Measurements from ENCODE around the gene PRDM12.
A peak's percentile ranks its signal among the peaks of the same experiment; 100 is the strongest.

Gene PRDM12

GRCh38 chr9:130693426-130694191 lies 29.2 kb downstream of the PRDM12 start, which contains the start of gene EXOSC2:
TSS of gene EXOSC2 (plus strand) at chr9:130693780. CDS start at chr9:130693792, 12 bp downstream.
- H3K27ac ChIP-seq: peak within 1 kb of the TSS; percentile 72
- ChIA-PET POLR2A (ENCODE audit: low non-redundant PET) (interaction anchor here (0.5 kb wide), 1 partner anchor 182 kb away, joined by 6 read pairs; no protein-coding TSS in a partner anchor), CTCF (interaction anchor here (0.6 to 1.8 kb wide), 7 partner anchors 8 to 245 kb away, joined by 3 to 19 read pairs (median 4); no protein-coding TSS in a partner anchor)
- peak; percentile 99 for DNase-seq (ENCODE audit: low spot score)
- TF ChIP-seq, protein P1, sequence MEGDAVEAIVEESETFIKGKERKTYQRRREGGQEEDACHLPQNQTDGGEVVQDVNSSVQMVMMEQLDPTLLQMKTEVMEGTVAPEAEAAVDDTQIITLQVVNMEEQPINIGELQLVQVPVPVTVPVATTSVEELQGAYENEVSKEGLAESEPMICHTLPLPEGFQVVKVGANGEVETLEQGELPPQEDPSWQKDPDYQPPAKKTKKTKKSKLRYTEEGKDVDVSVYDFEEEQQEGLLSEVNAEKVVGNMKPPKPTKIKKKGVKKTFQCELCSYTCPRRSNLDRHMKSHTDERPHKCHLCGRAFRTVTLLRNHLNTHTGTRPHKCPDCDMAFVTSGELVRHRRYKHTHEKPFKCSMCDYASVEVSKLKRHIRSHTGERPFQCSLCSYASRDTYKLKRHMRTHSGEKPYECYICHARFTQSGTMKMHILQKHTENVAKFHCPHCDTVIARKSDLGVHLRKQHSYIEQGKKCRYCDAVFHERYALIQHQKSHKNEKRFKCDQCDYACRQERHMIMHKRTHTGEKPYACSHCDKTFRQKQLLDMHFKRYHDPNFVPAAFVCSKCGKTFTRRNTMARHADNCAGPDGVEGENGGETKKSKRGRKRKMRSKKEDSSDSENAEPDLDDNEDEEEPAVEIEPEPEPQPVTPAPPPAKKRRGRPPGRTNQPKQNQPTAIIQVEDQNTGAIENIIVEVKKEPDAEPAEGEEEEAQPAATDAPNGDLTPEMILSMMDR (conservative IDR thresholded peaks at IDR 0.05; ENCODE audit: low read depth): no peak

GRCh38 chr9:130694205-130694604 lies 29.8 kb downstream of the PRDM12 start:
- CTCF ChIA-PET: interaction anchor here (0.6 to 1.8 kb wide), 4 partner anchors 10 to 172 kb away, joined by 3 to 19 read pairs (median 8); no protein-coding TSS in a partner anchor
- TF ChIP-seq, protein P1 (conservative IDR thresholded peaks at IDR 0.05; ENCODE audit: low read depth): no peak
- POLR2A ChIA-PET (ENCODE audit: low non-redundant PET): no interaction called here
- peak overlapping the region; percentile 72 for H3K27ac ChIP-seq
- no peak for DNase-seq (ENCODE audit: low spot score)

DNA sequence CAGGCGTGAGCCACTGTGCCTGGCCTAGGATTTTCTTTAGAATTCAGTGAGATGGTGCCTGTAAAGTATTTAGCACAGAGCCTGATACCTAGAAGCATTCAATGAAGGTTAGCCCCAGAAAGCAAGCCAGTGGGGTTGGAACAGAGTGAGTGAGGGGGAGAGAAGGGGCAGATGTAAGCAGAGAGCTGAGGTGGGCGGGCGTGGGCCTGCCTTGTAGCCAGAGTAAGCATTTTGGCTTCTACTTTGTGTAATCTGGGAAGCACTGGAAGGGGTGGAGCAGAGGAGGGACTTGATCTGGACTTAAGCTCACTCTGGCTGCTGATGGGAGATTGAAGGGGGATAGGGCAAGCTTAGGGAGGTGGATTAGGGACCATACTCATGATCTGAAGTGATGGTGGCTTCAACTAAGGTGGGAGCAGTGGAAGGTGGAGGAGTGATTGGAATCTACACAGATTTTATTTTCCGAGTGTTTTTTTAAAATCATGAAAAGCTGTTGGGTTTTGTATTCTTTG lies 31.8 kb downstream of the PRDM12 start:
- H3K27ac ChIP-seq: peak overlapping the region; percentile 35
- TF ChIP-seq, protein P1 (conservative IDR thresholded peaks at IDR 0.05; ENCODE audit: low read depth): no peak
- no peak for DNase-seq (ENCODE audit: low spot score)
- CTCF ChIA-PET: interaction anchor here (0.5 to 1.2 kb wide), 3 partner anchors 12 to 435 kb away, joined by 3 to 4 read pairs (median 4); no protein-coding TSS in a partner anchor
- POLR2A ChIA-PET (ENCODE audit: low non-redundant PET): interaction anchor here (0.6 kb wide), 1 partner anchor 570 kb away, joined by 3 read pairs; no protein-coding TSS in a partner anchor

DNA sequence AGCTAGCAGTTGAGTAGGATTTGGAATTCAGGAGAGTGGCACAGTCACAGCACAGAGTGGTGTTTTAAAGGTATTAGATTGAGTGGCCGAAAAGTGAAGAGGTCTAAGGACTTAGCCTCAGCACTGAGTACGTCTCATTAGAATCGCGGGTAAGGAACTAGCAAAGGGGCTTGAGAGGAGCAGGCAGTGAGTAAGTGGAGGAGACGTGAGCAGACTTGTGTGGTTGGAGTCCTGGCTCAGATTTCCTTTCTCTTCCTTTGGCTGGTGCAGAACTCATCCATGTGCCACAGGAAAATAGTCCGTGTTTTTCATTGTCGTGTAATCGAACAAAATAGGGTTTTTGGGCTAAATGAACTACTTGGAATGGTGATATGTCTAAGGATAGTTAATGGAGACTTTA lies 32.6 kb downstream of the PRDM12 start:
- TF ChIP-seq, protein P1 (conservative IDR thresholded peaks at IDR 0.05; ENCODE audit: low read depth): no peak
- DNase-seq (ENCODE audit: low spot score): no peak
- H3K27ac ChIP-seq: no peak overlapping the region
- CTCF ChIA-PET: interaction anchor here (0.6 kb wide), 1 partner anchor 434 kb away, joined by 3 read pairs; no protein-coding TSS in a partner anchor
- POLR2A ChIA-PET (ENCODE audit: low non-redundant PET): no interaction called here

- ChIA-PET POLR2A (ENCODE audit: low non-redundant PET) (no interaction called here), CTCF (interaction anchor here (1.1 kb wide), 1 partner anchor 168 kb away, joined by 3 read pairs; no protein-coding TSS in a partner anchor)
- H3K27ac ChIP-seq: no peak overlapping the region
- no peak for DNase-seq (ENCODE audit: low spot score)
- TF ChIP-seq, protein P1 (conservative IDR thresholded peaks at IDR 0.05; ENCODE audit: low read depth): no peak
These were observed 34.1 kb downstream of the PRDM12 start for GRCh38 chr9:130698514-130698913.

- H3K27ac ChIP-seq: no peak overlapping the region
- CTCF ChIA-PET: interaction anchor here (1.1 kb wide), 1 partner anchor 168 kb away, joined by 3 read pairs; no protein-coding TSS in a partner anchor
- POLR2A ChIA-PET (ENCODE audit: low non-redundant PET): interaction anchor here (0.6 kb wide), 1 partner anchor 347 kb away, joined by 7 read pairs; no protein-coding TSS in a partner anchor
- DNase-seq (ENCODE audit: low spot score): no peak
- TF ChIP-seq, protein P1 (conservative IDR thresholded peaks at IDR 0.05; ENCODE audit: low read depth): no peak
These were observed 34.7 kb downstream of the PRDM12 start for GRCh38 chr9:130699047-130699446.
